Pancreas (tissue), 10 donors: ENCODE measurements around the gene REPIN1. TPM values are rescaled to one million over a fixed set of nuclear protein-coding genes. Genes with fewer than 3 reads are reported as not detected.

Experiments
- ATAC-seq, 4 donors: fragments of 200-7000 bp; cut with Tn5 transposase; one replicate each; pipeline versions ENCODE4 v1.8.0 to v1.9.1; 2020; ENCODE audit warnings: mild to moderate bottlenecking in 4 of 4, moderate library complexity in 4 of 4
- DNase-seq, 6 donors: peaks; one replicate each; pipeline ENCODE4 v3.0.0-alpha.2; 2020
- FAIRE-seq: peaks from 2 replicates; lab custom pipeline; 2012; peaks lifted over from hg19 to GRCh38; lab: Jason Lieb, UNC
- H3K27ac ChIP-seq, 4 donors: fragments of 200-600 bp; sonication (generic); 1 replicate in 3 of 4; 2 replicates in 1 of 4; pipeline versions ENCODE4 v1.5.0 to v1.8.0; 2020
- H3K27me3 ChIP-seq, 4 donors: fragments of 200-600 bp; one replicate each; pipeline ENCODE4 v1.8.0; 2021
- H3K36me3 ChIP-seq, 3 donors: fragments of 200-600 bp; sonication (generic) in 1 of 3; one replicate each; pipeline versions ENCODE4 v1.5.0 to v1.8.0; 2020 to 2021
- H3K4me1 ChIP-seq, 3 donors: fragments of 200-600 bp; one replicate each; pipeline ENCODE4 v1.8.0; 2021
- H3K4me3 ChIP-seq, 4 donors: fragments of 200-600 bp; sonication (generic) in 2 of 4; one replicate each; pipeline versions ENCODE4 v1.5.0 to v1.8.0; 2020 to 2021
- H3K9me3 ChIP-seq, 4 donors: fragments of 200-600 bp; one replicate each; pipeline ENCODE4 v1.8.0; 2021
- CTCF ChIP-seq, 4 donors: fragments of 200-600 bp; sonication (generic) in 3 of 4; IDR thresholded peaks; one replicate each; pipeline versions ENCODE4 v1.5.0 to v1.8.0; 2021; ENCODE audit warnings: antibody characterized with exemption in 4 of 4
- WGBS, 2 donors: extraction: QIAGEN DNeasy Blood & Tissue Kit; methylation state at CpG; one replicate each; pipeline ENCODE4 v1.1.7; 2013; 5-methylcytosine and 5-hydroxymethylcytosine counted together
- intact Hi-C, 3 donors: fragments of 100-400 bp; cut with DNase I; formaldehyde crosslinking; loops; one replicate each; pipeline versions ENCODE4 v1.11.1 to v1.14.2; 2022
- polyA plus RNA-seq, 2 donors: library from polyadenylated mRNA; stranded (reverse); fragments of 200-250 nt; gene quantifications; one replicate each; pipeline ENCODE4 v1.2.3, GENCODE V29; 2013
- total RNA-seq, 6 donors: library from RNA; stranded (reverse); fragmentation: NEBNext Ultra II Directional in 4 of 6; extraction: Animal tissue kit (Norgen Biotek cat#: 25700) in 4 of 6; gene quantifications; one replicate each; pipeline versions ENCODE4 v1.2.1 to v1.2.4, GENCODE V29; 2021 to 2023
- donor health status: healthy with polysubstance abuse.
- donor health status: DM: no; HTN: no; CAD: no; lungs with moderate emphysema.
- donor health status: DM: no; HTN: no; CAD: no.
- donor health status: control.
- donor health status: control.
- donor health status: Bipolar disorder and iron deficiency.
- donor health status: DM: yes; HTN: yes; CAD: no.
- donor health status: DM: no; HTN: no; CAD: no.
- donor health status: DM: no; HTN: no; CAD: no.
- donor health status: DM: yes; HTN: yes; CAD: no.

The REPIN1 gene
- total and polyA plus RNA-seq, 8 donors = 48.1 to 78.8 (median 63.2) TPM

GRCh38 chr7:150374472-150374871, 5.8 kb downstream of the REPIN1 start:
- no peak for DNase-seq
- intact Hi-C loops = no loop called here
- peaks cover 0 to 24% (median 23%) of the 10 kb centered on the region in 3 donors for H3K36me3 ChIP-seq
- peaks cover 20 to 58% (median 44%) of the 10 kb centered on the region in 3 donors for H3K4me1 ChIP-seq
- WGBS, 2 donors = 90 to 95% methylated on average over 5 of the region's 5 CpGs
- H3K27ac ChIP-seq = no peak overlapping the region
- ATAC-seq = no peak
- no peak for FAIRE-seq
- no peak overlapping the region for H3K4me3 ChIP-seq
- no peaks in the 10 kb centered on the region for H3K9me3 ChIP-seq
- no peaks in the 10 kb centered on the region for H3K27me3 ChIP-seq
- TF ChIP-seq CTCF (IDR thresholded peaks at IDR 0.05) = no peak

- no peak for TF ChIP-seq CTCF (IDR thresholded peaks at IDR 0.05)
- Histone ChIP-seq H3K9me3 (no peaks in the 10 kb centered on the region), H3K4me1 (peaks cover 20 to 52% (median 32%) of the 10 kb centered on the region in 3 donors), H3K4me3 (no peak overlapping the region), H3K27me3 (no peaks in the 10 kb centered on the region), H3K27ac (peak overlapping the region in 2 of 4 donors; percentile 19 to 97), H3K36me3 (peaks cover 0 to 23% (median 22%) of the 10 kb centered on the region in 3 donors)
- no peak for DNase-seq
- no peak for FAIRE-seq
- intact Hi-C loops = no loop called here
- ATAC-seq = no peak
- WGBS, 2 donors = 57 to 59% methylated on average over 10 of the region's 10 CpGs
Measured at GRCh38 chr7:150375662-150376521, 7.3 kb downstream of the REPIN1 start.

GRCh38 chr7:150376560-150376959, 7.9 kb downstream of the REPIN1 start:
- Histone ChIP-seq H3K27me3 (no peaks in the 10 kb centered on the region), H3K9me3 (no peaks in the 10 kb centered on the region), H3K27ac (peak overlapping the region in 2 of 4 donors; percentile 96 to 97), H3K4me1 (peaks cover 20 to 51% (median 31%) of the 10 kb centered on the region in 3 donors), H3K4me3 (no peak overlapping the region), H3K36me3 (peaks cover 0 to 19% (median 17%) of the 10 kb centered on the region in 3 donors)
- ATAC-seq (no peak), FAIRE-seq (no peak), DNase-seq (no peak)
- 72 to 74% methylated on average over 6 of the region's 6 CpGs for WGBS, 2 donors
- intact Hi-C loops = no loop called here
- TF ChIP-seq CTCF (IDR thresholded peaks at IDR 0.05) = no peak

- H3K27ac ChIP-seq = peak overlapping the region in 3 of 4 donors; percentile 96 to 98 (median 97)
- peaks cover 20 to 51% (median 31%) of the 10 kb centered on the region in 3 donors for H3K4me1 ChIP-seq
- ATAC-seq (no peak), DNase-seq (no peak), FAIRE-seq (no peak)
- no peaks in the 10 kb centered on the region for H3K27me3 ChIP-seq
- TF ChIP-seq CTCF (IDR thresholded peaks at IDR 0.05) = no peak
- 24 to 27% methylated on average over 3 of the region's 3 CpGs for WGBS, 2 donors
- H3K4me3 ChIP-seq = no peak overlapping the region
- H3K36me3 ChIP-seq = peaks cover 0 to 12% (median 11%) of the 10 kb centered on the region in 3 donors
- intact Hi-C loops = no loop called here
- no peaks in the 10 kb centered on the region for H3K9me3 ChIP-seq
Measured at GRCh38 chr7:150377196-150377595, 8.6 kb downstream of the REPIN1 start.

GRCh38 chr7:150377635-150378034, 9.0 kb downstream of the REPIN1 start:
- H3K36me3 ChIP-seq = peaks cover 0 to 8% (median 6%) of the 10 kb centered on the region in 3 donors
- no peak for TF ChIP-seq CTCF (IDR thresholded peaks at IDR 0.05)
- no peak overlapping the region for H3K4me3 ChIP-seq
- WGBS, 2 donors = 16 to 20% methylated on average over 4 of the region's 4 CpGs
- no peak for FAIRE-seq
- DNase-seq = no peak
- H3K27ac ChIP-seq = peak overlapping the region; percentile 90 to 98 (median 96)
- peaks cover 20 to 48% (median 31%) of the 10 kb centered on the region in 3 donors for H3K4me1 ChIP-seq
- ATAC-seq = no peak
- no peaks in the 10 kb centered on the region for H3K27me3 ChIP-seq
- intact Hi-C loops = no loop called here
- H3K9me3 ChIP-seq = no peaks in the 10 kb centered on the region
